A549 (cell line): ENCODE measurements around the gene CCS. TPM values are rescaled to one million over a fixed set of nuclear protein-coding genes. Genes with fewer than 3 reads are reported as not detected.

Experiments used
- ATAC-seq, 2 experiments: fragments of 200-7000 bp in 1 of 2; fragments of >200 bp in 1 of 2; cut with Nextera tagmentation in 1 of 2; cut with Tn5 transposase in 1 of 2; 3 replicates each; pipeline versions ENCODE4 v1.8.0 to v1.9.1; 2018 to 2020; ENCODE audit warnings: mild to moderate bottlenecking in 1 of 2, moderate library complexity in 1 of 2
- CTCF ChIA-PET: fragments of 300-600 bp; sonication (Branson Sonifier 250); formaldehyde crosslinking; extraction: SDS; loops from one replicate; lab custom pipeline; 2021; ENCODE audit warnings: antibody characterized with exemption, inconsistent platforms; lab: Yijun Ruan, JAX
- POLR2A ChIA-PET: fragments of 350-600 bp; formaldehyde crosslinking; extraction: SDS; loops from one replicate; lab custom pipeline; 2021; ENCODE audit warnings: antibody characterized with exemption, inconsistent platforms; lab: Yijun Ruan, JAX
- DNase-seq, 2 experiments: peaks; one replicate each; pipeline versions ENCODE4 v3.0.0 to v3.0.0-alpha.2; 2011 to 2016; ENCODE audit warnings: low read depth in 1 of 2, low spot score in 1 of 2
- FAIRE-seq: peaks from 2 replicates; lab custom pipeline; 2011; peaks lifted over from hg19 to GRCh38; lab: Jason Lieb, UNC
- H3K27ac ChIP-seq, 2 experiments: fragments of >200 bp; sonication (Bioruptor Twin); formaldehyde crosslinking; 3 replicates each; pipeline ENCODE4 v1.5.1; 2016 to 2017
- H3K4me1 ChIP-seq: fragments of >200 bp; sonication (Bioruptor Twin); formaldehyde crosslinking; 3 replicates; pipeline ENCODE4 v1.6.1; 2016
- H3K4me2 ChIP-seq: fragments of >200 bp; sonication (Bioruptor Twin); formaldehyde crosslinking; 3 replicates; pipeline ENCODE4 v1.6.1; 2016
- H3K4me3 ChIP-seq: fragments of >200 bp; sonication (Bioruptor Twin); formaldehyde crosslinking; 3 replicates; pipeline ENCODE4 v1.5.1; 2016
- H3K9me3 ChIP-seq: fragments of >200 bp; sonication (Bioruptor Twin); formaldehyde crosslinking; 3 replicates; pipeline ENCODE4 v1.6.1; 2016
- CBX2 ChIP-seq: fragments of 200-600 bp; sonication (generic); IDR thresholded peaks from 2 replicates; pipeline ENCODE4 v1.6.1; 2016; ENCODE audit warnings: low read depth, mild to moderate bottlenecking, borderline replicate concordance
- EHF ChIP-seq: fragments of 250-450 bp; sonication (Bioruptor Pico); IDR thresholded peaks from 2 replicates; pipeline ENCODE4 v1.5.0; 2020; ENCODE audit warnings: mild to moderate bottlenecking
- FOSB ChIP-seq: fragments of 250-450 bp; sonication (Bioruptor Pico); IDR thresholded peaks from 2 replicates; pipeline ENCODE4 v1.5.0; 2020; ENCODE audit warnings: mild to moderate bottlenecking, moderate library complexity
- FOSL2 ChIP-seq, 2 experiments: fragments of 450-650 bp in 1 of 2; fragments of >200 bp in 1 of 2; sonication (Bioruptor Twin) in 1 of 2; formaldehyde crosslinking; IDR thresholded peaks; 2 replicates each; pipeline versions ENCODE4 v1.5.0 to v1.6.1; 2016 to 2020; ENCODE audit warnings: mild to moderate bottlenecking in 1 of 2, moderate library complexity in 1 of 2
- FOXS1 ChIP-seq: fragments of 250-450 bp; sonication (Bioruptor Pico); IDR thresholded peaks from 2 replicates; pipeline ENCODE4 v1.5.0; 2020; ENCODE audit warnings: mild to moderate bottlenecking, moderate library complexity
- GATA3 ChIP-seq: IDR thresholded peaks from 2 replicates; pipeline ENCODE4 v1.6.1; 2012; ENCODE audit warnings: borderline replicate concordance
- HDAC2 ChIP-seq: fragments of 200-600 bp; sonication (generic); IDR thresholded peaks from 2 replicates; pipeline ENCODE4 v1.6.1; 2016
- HOXA7 ChIP-seq: fragments of 250-450 bp; sonication (Bioruptor Pico); IDR thresholded peaks from 2 replicates; pipeline ENCODE4 v1.5.0; 2020; ENCODE audit warnings: mild to moderate bottlenecking, moderate library complexity
- JUN ChIP-seq, 2 experiments: fragments of >200 bp; sonication (Bioruptor Twin); formaldehyde crosslinking; IDR thresholded peaks; 2 replicates in 1 of 2; 3 replicates in 1 of 2; pipeline ENCODE4 v1.6.1; 2016 to 2017
- JUNB ChIP-seq: fragments of >200 bp; sonication (Bioruptor Twin); formaldehyde crosslinking; IDR thresholded peaks from 2 replicates; pipeline ENCODE4 v1.6.1; 2016
- KDM1A ChIP-seq: fragments of 200-600 bp; sonication (generic); IDR thresholded peaks from 2 replicates; pipeline ENCODE4 v1.6.1; 2016; ENCODE audit warnings: low read depth, mild to moderate bottlenecking
- MAFK ChIP-seq: fragments of 450-650 bp; IDR thresholded peaks from 2 replicates; pipeline ENCODE4 v1.6.1; 2014; ENCODE audit not compliant: partially characterized antibody
- NR3C1 ChIP-seq: fragments of >200 bp; sonication (Bioruptor Twin); formaldehyde crosslinking; IDR thresholded peaks from 3 replicates; pipeline ENCODE4 v1.6.1; 2017
- RAD21 ChIP-seq, 2 experiments: fragments of >200 bp in 1 of 2; sonication (Bioruptor Twin) in 1 of 2; formaldehyde crosslinking in 1 of 2; IDR thresholded peaks in 1 of 2; conservative IDR thresholded peaks in 1 of 2; 2 replicates in 1 of 2; 3 replicates in 1 of 2; pipeline ENCODE4 v1.6.1; 2012 to 2018; ENCODE audit warnings: inconsistent platforms in 1 of 2
- REST ChIP-seq: fragments of 200-600 bp; sonication (generic); IDR thresholded peaks from 2 replicates; pipeline ENCODE4 v1.6.1; 2016; ENCODE audit warnings: antibody characterized with exemption, mild to moderate bottlenecking, moderate library complexity
- RNF2 ChIP-seq: fragments of 200-600 bp; sonication (generic); IDR thresholded peaks from 2 replicates; pipeline ENCODE4 v1.6.1; 2016; ENCODE audit warnings: low read depth, mild to moderate bottlenecking, antibody characterized with exemption, moderate library complexity, borderline replicate concordance
- SMC3 ChIP-seq: fragments of >200 bp; sonication (Bioruptor Twin); formaldehyde crosslinking; IDR thresholded peaks from 3 replicates; pipeline ENCODE4 v1.6.1; 2018; ENCODE audit warnings: inconsistent platforms
- SREBF2 ChIP-seq: fragments of 450-650 bp; IDR thresholded peaks from 2 replicates; pipeline ENCODE4 v1.6.1; 2014; ENCODE audit warnings: mild to moderate bottlenecking, moderate library complexity
- ZC3H11A ChIP-seq: fragments of 450-650 bp; IDR thresholded peaks from 2 replicates; pipeline ENCODE4 v1.6.1; 2014; ENCODE audit warnings: antibody characterized with exemption, mild to moderate bottlenecking
- ZNF302 ChIP-seq: fragments of 250-450 bp; sonication (Bioruptor Pico); IDR thresholded peaks from 2 replicates; pipeline ENCODE4 v1.9.0; 2021; ENCODE audit warnings: inconsistent platforms, mild to moderate bottlenecking, moderate library complexity
- whole genome bisulfite sequencing: methylation state at CpG from one replicate; pipeline ENCODE4 v1.1.6; 2017; ENCODE audit errors: missing lambda C conversion rate; 5-methylcytosine and 5-hydroxymethylcytosine counted together
- polyA plus RNA-seq, 4 experiments: library from polyadenylated mRNA; depleted of rRNA in 3 of 4; stranded (reverse); fragments of >200 nt; fragmentation: RNase III in 1 of 4; extraction: RNeasy Plus Mini Kit Qiagen cat#74134 plus additional on column Dnase treatment in 1 of 4; gene quantifications; 2 replicates in 3 of 4; 3 replicates in 1 of 4; pipeline ENCODE4 v1.2.3, GENCODE V29; 2011 to 2017
- TF ChIP-seq, protein P1 (sequence below): fragments of >200 bp; sonication (Bioruptor Twin); formaldehyde crosslinking; IDR thresholded peaks from 3 replicates; pipeline ENCODE4 v1.6.1; 2016
- TF ChIP-seq, protein P2 (sequence below): fragments of 450-650 bp; IDR thresholded peaks from 2 replicates; pipeline ENCODE4 v1.6.1; 2014; ENCODE audit warnings: antibody characterized with exemption
- TF ChIP-seq, protein P3 (sequence below): IDR thresholded peaks from 2 replicates; pipeline ENCODE4 v1.6.1; 2012; ENCODE audit warnings: low read depth, borderline replicate concordance
- TF ChIP-seq, protein P4 (sequence below): fragments of 250-450 bp; sonication (Bioruptor Pico); IDR thresholded peaks from 2 replicates; pipeline ENCODE4 v1.5.0; 2021; ENCODE audit warnings: mild to moderate bottlenecking, moderate library complexity, borderline replicate concordance
- TF ChIP-seq, protein P5 (sequence below): IDR thresholded peaks from 2 replicates; pipeline ENCODE4 v1.6.1; 2012

Gene CCS
- polyA plus RNA-seq, 2 of the 4 experiments (the other 2 are of a cell fraction): 18.3 to 46.5 TPM

GRCh38 chr11:66614073-66614472, 21.1 kb downstream of the CCS start (continued):
- TF ChIP-seq REST: no peak
- TF ChIP-seq, protein P1, sequence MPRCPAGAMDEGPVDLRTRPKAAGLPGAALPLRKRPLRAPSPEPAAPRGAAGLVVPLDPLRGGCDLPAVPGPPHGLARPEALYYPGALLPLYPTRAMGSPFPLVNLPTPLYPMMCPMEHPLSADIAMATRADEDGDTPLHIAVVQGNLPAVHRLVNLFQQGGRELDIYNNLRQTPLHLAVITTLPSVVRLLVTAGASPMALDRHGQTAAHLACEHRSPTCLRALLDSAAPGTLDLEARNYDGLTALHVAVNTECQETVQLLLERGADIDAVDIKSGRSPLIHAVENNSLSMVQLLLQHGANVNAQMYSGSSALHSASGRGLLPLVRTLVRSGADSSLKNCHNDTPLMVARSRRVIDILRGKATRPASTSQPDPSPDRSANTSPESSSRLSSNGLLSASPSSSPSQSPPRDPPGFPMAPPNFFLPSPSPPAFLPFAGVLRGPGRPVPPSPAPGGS: no peak
- TF ChIP-seq, protein P2, sequence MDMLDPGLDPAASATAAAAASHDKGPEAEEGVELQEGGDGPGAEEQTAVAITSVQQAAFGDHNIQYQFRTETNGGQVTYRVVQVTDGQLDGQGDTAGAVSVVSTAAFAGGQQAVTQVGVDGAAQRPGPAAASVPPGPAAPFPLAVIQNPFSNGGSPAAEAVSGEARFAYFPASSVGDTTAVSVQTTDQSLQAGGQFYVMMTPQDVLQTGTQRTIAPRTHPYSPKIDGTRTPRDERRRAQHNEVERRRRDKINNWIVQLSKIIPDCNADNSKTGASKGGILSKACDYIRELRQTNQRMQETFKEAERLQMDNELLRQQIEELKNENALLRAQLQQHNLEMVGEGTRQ: no peak
- no peak for TF ChIP-seq SREBF2
- TF ChIP-seq SMC3: no peak
- no peak for TF ChIP-seq ZC3H11A
- TF ChIP-seq FOSL2 (IDR thresholded peaks at IDR 0.05): no peak
- no peak for TF ChIP-seq FOSL2 (CRISPR knock-in tag; IDR thresholded peaks at IDR 0.05)
- no peak for TF ChIP-seq JUNB
- TF ChIP-seq, protein P3, sequence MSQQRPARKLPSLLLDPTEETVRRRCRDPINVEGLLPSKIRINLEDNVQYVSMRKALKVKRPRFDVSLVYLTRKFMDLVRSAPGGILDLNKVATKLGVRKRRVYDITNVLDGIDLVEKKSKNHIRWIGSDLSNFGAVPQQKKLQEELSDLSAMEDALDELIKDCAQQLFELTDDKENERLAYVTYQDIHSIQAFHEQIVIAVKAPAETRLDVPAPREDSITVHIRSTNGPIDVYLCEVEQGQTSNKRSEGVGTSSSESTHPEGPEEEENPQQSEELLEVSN: no peak

DNA sequence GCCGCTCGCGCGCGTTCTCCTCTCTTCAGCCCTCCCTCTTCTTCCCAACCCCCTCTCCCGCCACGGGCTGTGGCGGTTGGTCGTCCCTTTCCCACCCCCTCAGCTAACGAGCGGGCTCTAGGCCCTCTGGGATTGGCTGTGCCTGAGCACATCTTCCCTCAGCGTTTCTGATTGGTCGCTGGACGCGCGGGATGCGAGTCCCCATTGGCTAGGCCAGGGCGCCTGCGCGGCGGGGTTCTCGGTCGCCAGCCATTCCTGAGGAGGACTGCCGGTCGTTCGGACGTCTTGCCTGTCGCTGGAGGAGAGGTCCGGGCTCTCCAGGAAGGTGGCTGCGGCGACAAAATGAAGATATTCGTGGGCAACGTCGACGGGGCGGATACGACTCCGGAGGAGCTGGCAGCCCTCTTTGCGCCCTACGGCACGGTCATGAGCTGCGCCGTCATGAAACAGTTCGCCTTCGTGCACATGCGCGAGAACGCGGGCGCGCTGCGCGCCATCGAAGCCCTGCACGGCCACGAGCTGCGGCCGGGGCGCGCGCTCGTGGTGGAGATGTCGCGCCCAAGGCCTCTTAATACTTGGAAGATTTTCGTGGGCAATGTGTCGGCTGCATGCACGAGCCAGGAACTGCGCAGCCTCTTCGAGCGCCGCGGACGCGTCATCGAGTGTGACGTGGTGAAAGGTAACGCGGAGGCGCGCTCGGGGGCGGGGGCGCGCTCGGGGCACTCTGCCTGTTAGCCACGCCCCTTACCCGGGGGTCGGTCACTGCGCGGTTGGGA, 23.6 kb downstream of the CCS start, which contains the start of gene RBM14:
RBM14 (plus strand) TSS at position 252 of the 776 bp plus-strand sequence; CDS start at position 343, 91 bp downstream.
- ChIA-PET POLR2A (interaction anchor here (0.6 to 2.9 kb wide), 29 partner anchors 8 to 966 kb away, joined by 3 to 60 read pairs (median 5); partner anchors contain the start of genes ACTN3, BBS1, CCDC87 and CCS), CTCF (interaction anchor here (0.7 to 2.0 kb wide), 6 partner anchors 11 to 70 kb away, joined by 3 to 7 read pairs (median 3); partner anchors contain the start of genes CTSF and RBM4)
- peak within 1 kb of the TSS; percentile 60 for H3K4me3 ChIP-seq
- H3K9me3 ChIP-seq: no peaks in the 10 kb centered on the region
- peak; percentile 99 to 100 for DNase-seq
- under 1% methylated on average over 42 of the region's 90 CpGs for WGBS
- H3K4me1 ChIP-seq: peaks cover 29% of the 10 kb centered on the region
- H3K27ac ChIP-seq: peak within 1 kb of the TSS; percentile 95 to 97
- H3K4me2 ChIP-seq: peak within 1 kb of the TSS; percentile 90
- FAIRE-seq: no peak
- peak; percentile 96 to 98 for ATAC-seq
- TF ChIP-seq MAFK (no peak), JUNB (no peak), KDM1A (no peak), FOXS1 (CRISPR knock-in tag) (0 out of 2 replicates have a peak, but pooled peaks have one; percentile 33), NR3C1 (no peak), EHF (CRISPR knock-in tag) (no peak; the same call in 1 of the 2 replicates), ZNF302 (CRISPR knock-in tag) (no peak), GATA3 (no peak; the same call in 1 of the 2 replicates), CBX2 (no peak), HOXA7 (CRISPR knock-in tag) (no peak), RAD21 (conservative IDR thresholded peaks at IDR 0.05 in 1 of 2, IDR thresholded peaks at IDR 0.05 in 1 of 2) (no peak), JUN (IDR thresholded peaks at IDR 0.05) (peak; percentile 94 to 97), HDAC2 (no peak), RNF2 (no peak), FOSB (CRISPR knock-in tag) (no peak)
- TF ChIP-seq, protein P2: no peak
- TF ChIP-seq, protein P4, sequence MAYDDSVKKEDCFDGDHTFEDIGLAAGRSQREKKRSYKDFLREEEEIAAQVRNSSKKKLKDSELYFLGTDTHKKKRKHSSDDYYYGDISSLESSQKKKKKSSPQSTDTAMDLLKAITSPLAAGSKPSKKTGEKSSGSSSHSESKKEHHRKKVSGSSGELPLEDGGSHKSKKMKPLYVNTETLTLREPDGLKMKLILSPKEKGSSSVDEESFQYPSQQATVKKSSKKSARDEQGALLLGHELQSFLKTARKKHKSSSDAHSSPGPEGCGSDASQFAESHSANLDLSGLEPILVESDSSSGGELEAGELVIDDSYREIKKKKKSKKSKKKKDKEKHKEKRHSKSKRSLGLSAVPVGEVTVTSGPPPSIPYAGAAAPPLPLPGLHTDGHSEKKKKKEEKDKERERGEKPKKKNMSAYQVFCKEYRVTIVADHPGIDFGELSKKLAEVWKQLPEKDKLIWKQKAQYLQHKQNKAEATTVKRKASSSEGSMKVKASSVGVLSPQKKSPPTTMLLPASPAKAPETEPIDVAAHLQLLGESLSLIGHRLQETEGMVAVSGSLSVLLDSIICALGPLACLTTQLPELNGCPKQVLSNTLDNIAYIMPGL (CRISPR knock-in tag): peak; percentile 29; the same call in 1 of the 2 replicates
- TF ChIP-seq, protein P5, sequence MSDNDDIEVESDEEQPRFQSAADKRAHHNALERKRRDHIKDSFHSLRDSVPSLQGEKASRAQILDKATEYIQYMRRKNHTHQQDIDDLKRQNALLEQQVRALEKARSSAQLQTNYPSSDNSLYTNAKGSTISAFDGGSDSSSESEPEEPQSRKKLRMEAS: peak; percentile 88
